HEK293 (cell line): ENCODE results near the gene TMC6.
A peak's percentile ranks its signal among the peaks of the same experiment; 100 is the strongest.

ENCODE experiments used
- EGR2 ChIP-seq: fragments of 450-650 bp; formaldehyde crosslinking; IDR thresholded peaks from 2 replicates; pipeline ENCODE4 v1.5.1; 2016; ENCODE audit warnings: low read depth, missing biosample characterization, missing genetic modification characterization
- GLIS1 ChIP-seq: fragments of 450-650 bp; formaldehyde crosslinking; IDR thresholded peaks from 2 replicates; pipeline ENCODE4 v1.5.1; 2016; ENCODE audit warnings: missing biosample characterization, missing genetic modification characterization
- KLF8 ChIP-seq: fragments of 450-650 bp; formaldehyde crosslinking; IDR thresholded peaks from 2 replicates; pipeline ENCODE4 v1.5.1; 2016; ENCODE audit warnings: missing biosample characterization, missing genetic modification characterization
- SP2 ChIP-seq: fragments of 450-650 bp; formaldehyde crosslinking; IDR thresholded peaks from 2 replicates; pipeline ENCODE4 v1.5.1; 2016; ENCODE audit warnings: missing biosample characterization, missing genetic modification characterization
- SP3 ChIP-seq: fragments of 450-650 bp; formaldehyde crosslinking; IDR thresholded peaks from 2 replicates; pipeline ENCODE4 v1.5.1; 2016; ENCODE audit warnings: missing biosample characterization, missing genetic modification characterization
- SP7 ChIP-seq: fragments of 450-650 bp; formaldehyde crosslinking; IDR thresholded peaks from 2 replicates; pipeline ENCODE4 v1.5.1; 2016; ENCODE audit warnings: missing biosample characterization, missing genetic modification characterization
- ZBTB17 ChIP-seq: fragments of 450-650 bp; formaldehyde crosslinking; IDR thresholded peaks from 2 replicates; pipeline ENCODE4 v1.5.1; 2016; ENCODE audit warnings: missing biosample characterization, missing genetic modification characterization
- ZIC2 ChIP-seq: fragments of 450-650 bp; formaldehyde crosslinking; IDR thresholded peaks from 2 replicates; pipeline ENCODE4 v1.5.1; 2016; ENCODE audit warnings: missing biosample characterization, missing genetic modification characterization
- ZNF114 ChIP-seq: fragments of 450-650 bp; formaldehyde crosslinking; IDR thresholded peaks from 2 replicates; pipeline ENCODE4 v1.5.0; 2017; ENCODE audit warnings: missing biosample characterization, missing genetic modification characterization
- ZNF121 ChIP-seq: fragments of 450-650 bp; formaldehyde crosslinking; IDR thresholded peaks from 2 replicates; pipeline ENCODE4 v1.5.1; 2016; ENCODE audit warnings: missing biosample characterization, missing genetic modification characterization
- ZNF169 ChIP-seq: fragments of 450-650 bp; formaldehyde crosslinking; IDR thresholded peaks from 2 replicates; pipeline ENCODE4 v1.5.1; 2016; ENCODE audit warnings: missing biosample characterization, missing genetic modification characterization
- ZNF2 ChIP-seq: fragments of 450-650 bp; formaldehyde crosslinking; IDR thresholded peaks from 2 replicates; pipeline ENCODE4 v1.5.1; 2016; ENCODE audit warnings: missing biosample characterization, missing genetic modification characterization
- ZNF223 ChIP-seq: fragments of 450-650 bp; formaldehyde crosslinking; IDR thresholded peaks from 2 replicates; pipeline ENCODE4 v1.5.1; 2016; ENCODE audit warnings: missing biosample characterization, missing genetic modification characterization
- ZNF274 ChIP-seq, 2 experiments: fragments of 200-500 bp in 1 of 2; fragments of 450-650 bp in 1 of 2; sonication (Bioruptor generic) in 1 of 2; formaldehyde crosslinking in 1 of 2; IDR thresholded peaks; 2 replicates each; pipeline versions ENCODE4 v1.5.1 to v1.6.1; 2014 to 2016; ENCODE audit warnings: borderline replicate concordance in 1 of 2, inconsistent platforms in 1 of 2, low read length in 1 of 2, missing biosample characterization in 1 of 2, missing genetic modification characterization in 1 of 2
- ZNF311 ChIP-seq: fragments of 450-650 bp; formaldehyde crosslinking; IDR thresholded peaks from 2 replicates; pipeline ENCODE4 v1.5.1; 2017; ENCODE audit warnings: missing biosample characterization, missing genetic modification characterization, borderline replicate concordance
- ZNF354C ChIP-seq: fragments of 450-650 bp; formaldehyde crosslinking; IDR thresholded peaks from 2 replicates; pipeline ENCODE4 v1.5.1; 2016; ENCODE audit warnings: missing biosample characterization, missing genetic modification characterization, low read depth, borderline replicate concordance
- ZNF514 ChIP-seq: fragments of 450-650 bp; formaldehyde crosslinking; IDR thresholded peaks from 2 replicates; pipeline ENCODE4 v1.5.1; 2016; ENCODE audit warnings: missing biosample characterization, missing genetic modification characterization
- ZNF654 ChIP-seq: fragments of 450-650 bp; formaldehyde crosslinking; IDR thresholded peaks from 2 replicates; pipeline ENCODE4 v1.5.1; 2016; ENCODE audit warnings: low read depth, missing biosample characterization, missing genetic modification characterization
- ZXDB ChIP-seq: fragments of 450-650 bp; formaldehyde crosslinking; IDR thresholded peaks from 2 replicates; pipeline ENCODE4 v1.5.1; 2016; ENCODE audit warnings: missing biosample characterization, missing genetic modification characterization
- TF ChIP-seq, protein P1 (sequence below): fragments of 450-650 bp; formaldehyde crosslinking; IDR thresholded peaks from 2 replicates; pipeline ENCODE4 v1.5.1; 2017; ENCODE audit warnings: missing biosample characterization, missing genetic modification characterization
- TF ChIP-seq, protein P2 (sequence below): fragments of 450-650 bp; IDR thresholded peaks from 2 replicates; pipeline ENCODE4 v1.5.1; 2018; ENCODE audit warnings: missing biosample characterization, missing genetic modification characterization
- TF ChIP-seq, protein P3 (sequence below): fragments of 450-650 bp; formaldehyde crosslinking; IDR thresholded peaks from 2 replicates; pipeline ENCODE4 v1.5.1; 2016; ENCODE audit warnings: missing biosample characterization, missing genetic modification characterization
- TF ChIP-seq, protein P4 (sequence below): fragments of 450-650 bp; formaldehyde crosslinking; optimal IDR thresholded peaks from 2 replicates; pipeline ENCODE3; 2016; ENCODE audit warnings: missing biosample characterization, mild to moderate bottlenecking, missing genetic modification characterization
- TF ChIP-seq, protein P5 (sequence below): fragments of 450-650 bp; formaldehyde crosslinking; IDR thresholded peaks from 2 replicates; pipeline ENCODE4 v1.5.1; 2016; ENCODE audit warnings: missing biosample characterization, missing genetic modification characterization
- TF ChIP-seq, protein P6 (sequence below): fragments of 450-650 bp; formaldehyde crosslinking; IDR thresholded peaks from 2 replicates; pipeline ENCODE4 v1.5.1; 2016; ENCODE audit warnings: missing biosample characterization, missing genetic modification characterization
- TF ChIP-seq, protein P7 (sequence below): sonication (generic); formaldehyde crosslinking; IDR thresholded peaks from 2 replicates; pipeline ENCODE4 v1.8.1; 2022; ENCODE audit warnings: mild to moderate bottlenecking, moderate library complexity, missing genetic modification reagents

The TMC6 gene

DNA sequence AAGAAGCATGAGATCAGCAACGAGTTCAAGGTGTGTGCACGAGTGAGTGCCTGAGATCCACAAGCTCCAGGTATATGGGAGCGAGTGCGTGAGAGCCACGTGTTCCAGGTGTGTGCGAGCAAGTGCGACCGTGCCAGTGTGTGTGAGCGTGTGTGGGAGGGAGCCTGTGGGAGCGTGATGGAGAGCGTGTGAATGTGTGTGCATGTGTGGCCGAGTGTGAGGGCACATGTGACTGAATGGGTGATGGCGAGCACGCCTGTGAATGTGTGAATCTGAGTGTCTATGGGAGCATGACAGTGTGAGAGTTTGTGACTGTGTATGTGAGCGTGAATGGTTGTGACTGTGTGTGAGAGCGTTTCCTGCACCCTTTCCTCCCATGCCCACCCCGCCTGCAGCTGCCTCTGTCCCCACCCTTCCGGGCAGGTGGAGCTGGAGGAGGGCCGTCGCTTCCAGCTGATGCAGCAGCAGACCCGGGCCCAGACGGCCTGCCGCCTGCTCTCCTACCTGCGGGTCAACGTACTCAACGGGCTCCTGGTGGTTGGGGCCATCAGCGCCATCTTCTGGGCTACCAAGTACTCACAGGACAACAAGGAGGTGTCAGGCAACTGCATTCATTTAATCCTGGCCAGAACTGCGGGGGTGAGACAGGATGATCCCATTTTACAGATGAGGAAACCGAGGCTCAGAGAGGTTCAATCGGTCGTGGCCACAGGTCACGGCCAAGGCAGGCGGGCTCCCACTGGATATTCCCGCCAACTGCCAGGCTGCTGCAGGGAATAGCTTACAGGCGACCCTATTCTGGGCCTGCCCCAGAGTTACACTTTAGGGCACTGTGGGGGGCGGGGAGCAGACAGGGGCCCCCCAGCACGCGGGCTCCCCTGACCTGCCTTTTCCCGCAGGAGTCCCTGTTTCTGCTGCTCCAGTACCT lies 5.7 kb upstream of the TMC6 start (continued):
- TF ChIP-seq, protein P1, sequence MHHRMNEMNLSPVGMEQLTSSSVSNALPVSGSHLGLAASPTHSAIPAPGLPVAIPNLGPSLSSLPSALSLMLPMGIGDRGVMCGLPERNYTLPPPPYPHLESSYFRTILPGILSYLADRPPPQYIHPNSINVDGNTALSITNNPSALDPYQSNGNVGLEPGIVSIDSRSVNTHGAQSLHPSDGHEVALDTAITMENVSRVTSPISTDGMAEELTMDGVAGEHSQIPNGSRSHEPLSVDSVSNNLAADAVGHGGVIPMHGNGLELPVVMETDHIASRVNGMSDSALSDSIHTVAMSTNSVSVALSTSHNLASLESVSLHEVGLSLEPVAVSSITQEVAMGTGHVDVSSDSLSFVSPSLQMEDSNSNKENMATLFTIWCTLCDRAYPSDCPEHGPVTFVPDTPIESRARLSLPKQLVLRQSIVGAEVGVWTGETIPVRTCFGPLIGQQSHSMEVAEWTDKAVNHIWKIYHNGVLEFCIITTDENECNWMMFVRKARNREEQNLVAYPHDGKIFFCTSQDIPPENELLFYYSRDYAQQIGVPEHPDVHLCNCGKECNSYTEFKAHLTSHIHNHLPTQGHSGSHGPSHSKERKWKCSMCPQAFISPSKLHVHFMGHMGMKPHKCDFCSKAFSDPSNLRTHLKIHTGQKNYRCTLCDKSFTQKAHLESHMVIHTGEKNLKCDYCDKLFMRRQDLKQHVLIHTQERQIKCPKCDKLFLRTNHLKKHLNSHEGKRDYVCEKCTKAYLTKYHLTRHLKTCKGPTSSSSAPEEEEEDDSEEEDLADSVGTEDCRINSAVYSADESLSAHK (tag by site-specific recombination): no peak
- TF ChIP-seq, protein P2, sequence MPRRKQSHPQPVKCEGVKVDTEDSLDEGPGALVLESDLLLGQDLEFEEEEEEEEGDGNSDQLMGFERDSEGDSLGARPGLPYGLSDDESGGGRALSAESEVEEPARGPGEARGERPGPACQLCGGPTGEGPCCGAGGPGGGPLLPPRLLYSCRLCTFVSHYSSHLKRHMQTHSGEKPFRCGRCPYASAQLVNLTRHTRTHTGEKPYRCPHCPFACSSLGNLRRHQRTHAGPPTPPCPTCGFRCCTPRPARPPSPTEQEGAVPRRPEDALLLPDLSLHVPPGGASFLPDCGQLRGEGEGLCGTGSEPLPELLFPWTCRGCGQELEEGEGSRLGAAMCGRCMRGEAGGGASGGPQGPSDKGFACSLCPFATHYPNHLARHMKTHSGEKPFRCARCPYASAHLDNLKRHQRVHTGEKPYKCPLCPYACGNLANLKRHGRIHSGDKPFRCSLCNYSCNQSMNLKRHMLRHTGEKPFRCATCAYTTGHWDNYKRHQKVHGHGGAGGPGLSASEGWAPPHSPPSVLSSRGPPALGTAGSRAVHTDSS (tag by site-specific recombination): no peak
- TF ChIP-seq ZNF354C (tag by site-specific recombination) (no peak), ZNF223 (no peak), SP7 (tag by site-specific recombination) (no peak), GLIS1 (tag by site-specific recombination) (0 out of 2 replicates have a peak, but pooled peaks have one; percentile 10), SP2 (0 out of 2 replicates have a peak, but pooled peaks have one; percentile 14), KLF8 (peak; percentile 23; the same call in 1 of the 2 replicates), ZBTB17 (tag by site-specific recombination) (peak; percentile 16; the same call in 1 of the 2 replicates), ZNF169 (tag by site-specific recombination) (no peak), ZNF114 (tag by site-specific recombination) (no peak), ZNF514 (tag by site-specific recombination) (no peak), ZNF121 (peak; percentile 76), ZNF2 (tag by site-specific recombination) (0 out of 2 replicates have a peak, but pooled peaks have one; percentile 35), ZXDB (tag by site-specific recombination) (no peak), EGR2 (tag by site-specific recombination) (0 out of 2 replicates have a peak, but pooled peaks have one; percentile 4), SP3 (tag by site-specific recombination) (peak; percentile 44), ZNF274 (IDR thresholded peaks at IDR 0.05; ENCODE audit: low read length) (no peak), ZNF274 (tag by site-specific recombination; IDR thresholded peaks at IDR 0.05; ENCODE audit: borderline replicate concordance) (no peak), ZNF311 (tag by site-specific recombination) (no peak), ZNF654 (tag by site-specific recombination) (peak; percentile 47), ZIC2 (tag by site-specific recombination) (peak; percentile 80)
- TF ChIP-seq, protein P3, sequence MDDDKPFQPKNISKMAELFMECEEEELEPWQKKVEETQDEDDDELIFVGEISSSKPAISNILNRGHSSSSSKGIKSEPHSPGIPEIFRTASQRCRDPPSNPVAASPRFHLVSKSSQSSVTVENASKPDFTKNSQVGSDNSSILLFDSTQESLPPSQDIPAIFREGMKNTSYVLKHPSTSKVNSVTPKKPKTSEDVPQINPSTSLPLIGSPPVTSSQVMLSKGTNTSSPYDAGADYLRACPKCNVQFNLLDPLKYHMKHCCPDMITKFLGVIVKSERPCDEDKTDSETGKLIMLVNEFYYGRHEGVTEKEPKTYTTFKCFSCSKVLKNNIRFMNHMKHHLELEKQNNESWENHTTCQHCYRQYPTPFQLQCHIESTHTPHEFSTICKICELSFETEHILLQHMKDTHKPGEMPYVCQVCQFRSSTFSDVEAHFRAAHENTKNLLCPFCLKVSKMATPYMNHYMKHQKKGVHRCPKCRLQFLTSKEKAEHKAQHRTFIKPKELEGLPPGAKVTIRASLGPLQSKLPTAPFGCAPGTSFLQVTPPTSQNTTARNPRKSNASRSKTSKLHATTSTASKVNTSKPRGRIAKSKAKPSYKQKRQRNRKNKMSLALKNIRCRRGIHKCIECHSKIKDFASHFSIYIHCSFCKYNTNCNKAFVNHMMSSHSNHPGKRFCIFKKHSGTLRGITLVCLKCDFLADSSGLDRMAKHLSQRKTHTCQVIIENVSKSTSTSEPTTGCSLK: no peak
- TF ChIP-seq, protein P4, sequence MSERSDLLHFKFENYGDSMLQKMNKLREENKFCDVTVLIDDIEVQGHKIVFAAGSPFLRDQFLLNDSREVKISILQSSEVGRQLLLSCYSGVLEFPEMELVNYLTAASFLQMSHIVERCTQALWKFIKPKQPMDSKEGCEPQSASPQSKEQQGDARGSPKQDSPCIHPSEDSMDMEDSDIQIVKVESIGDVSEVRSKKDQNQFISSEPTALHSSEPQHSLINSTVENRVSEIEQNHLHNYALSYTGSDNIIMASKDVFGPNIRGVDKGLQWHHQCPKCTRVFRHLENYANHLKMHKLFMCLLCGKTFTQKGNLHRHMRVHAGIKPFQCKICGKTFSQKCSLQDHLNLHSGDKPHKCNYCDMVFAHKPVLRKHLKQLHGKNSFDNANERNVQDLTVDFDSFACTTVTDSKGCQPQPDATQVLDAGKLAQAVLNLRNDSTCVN (tag by site-specific recombination): peak; percentile 10
- TF ChIP-seq, protein P5, sequence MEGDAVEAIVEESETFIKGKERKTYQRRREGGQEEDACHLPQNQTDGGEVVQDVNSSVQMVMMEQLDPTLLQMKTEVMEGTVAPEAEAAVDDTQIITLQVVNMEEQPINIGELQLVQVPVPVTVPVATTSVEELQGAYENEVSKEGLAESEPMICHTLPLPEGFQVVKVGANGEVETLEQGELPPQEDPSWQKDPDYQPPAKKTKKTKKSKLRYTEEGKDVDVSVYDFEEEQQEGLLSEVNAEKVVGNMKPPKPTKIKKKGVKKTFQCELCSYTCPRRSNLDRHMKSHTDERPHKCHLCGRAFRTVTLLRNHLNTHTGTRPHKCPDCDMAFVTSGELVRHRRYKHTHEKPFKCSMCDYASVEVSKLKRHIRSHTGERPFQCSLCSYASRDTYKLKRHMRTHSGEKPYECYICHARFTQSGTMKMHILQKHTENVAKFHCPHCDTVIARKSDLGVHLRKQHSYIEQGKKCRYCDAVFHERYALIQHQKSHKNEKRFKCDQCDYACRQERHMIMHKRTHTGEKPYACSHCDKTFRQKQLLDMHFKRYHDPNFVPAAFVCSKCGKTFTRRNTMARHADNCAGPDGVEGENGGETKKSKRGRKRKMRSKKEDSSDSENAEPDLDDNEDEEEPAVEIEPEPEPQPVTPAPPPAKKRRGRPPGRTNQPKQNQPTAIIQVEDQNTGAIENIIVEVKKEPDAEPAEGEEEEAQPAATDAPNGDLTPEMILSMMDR (tag by site-specific recombination): peak; percentile 65
- TF ChIP-seq, protein P6, sequence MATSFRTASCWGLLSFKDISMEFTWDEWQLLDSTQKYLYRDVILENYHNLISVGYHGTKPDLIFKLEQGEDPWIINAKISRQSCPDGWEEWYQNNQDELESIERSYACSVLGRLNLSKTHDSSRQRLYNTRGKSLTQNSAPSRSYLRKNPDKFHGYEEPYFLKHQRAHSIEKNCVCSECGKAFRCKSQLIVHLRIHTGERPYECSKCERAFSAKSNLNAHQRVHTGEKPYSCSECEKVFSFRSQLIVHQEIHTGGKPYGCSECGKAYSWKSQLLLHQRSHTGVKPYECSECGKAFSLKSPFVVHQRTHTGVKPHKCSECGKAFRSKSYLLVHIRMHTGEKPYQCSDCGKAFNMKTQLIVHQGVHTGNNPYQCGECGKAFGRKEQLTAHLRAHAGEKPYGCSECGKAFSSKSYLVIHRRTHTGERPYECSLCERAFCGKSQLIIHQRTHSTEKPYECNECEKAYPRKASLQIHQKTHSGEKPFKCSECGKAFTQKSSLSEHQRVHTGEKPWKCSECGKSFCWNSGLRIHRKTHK (tag by site-specific recombination): no peak
- TF ChIP-seq, protein P7, sequence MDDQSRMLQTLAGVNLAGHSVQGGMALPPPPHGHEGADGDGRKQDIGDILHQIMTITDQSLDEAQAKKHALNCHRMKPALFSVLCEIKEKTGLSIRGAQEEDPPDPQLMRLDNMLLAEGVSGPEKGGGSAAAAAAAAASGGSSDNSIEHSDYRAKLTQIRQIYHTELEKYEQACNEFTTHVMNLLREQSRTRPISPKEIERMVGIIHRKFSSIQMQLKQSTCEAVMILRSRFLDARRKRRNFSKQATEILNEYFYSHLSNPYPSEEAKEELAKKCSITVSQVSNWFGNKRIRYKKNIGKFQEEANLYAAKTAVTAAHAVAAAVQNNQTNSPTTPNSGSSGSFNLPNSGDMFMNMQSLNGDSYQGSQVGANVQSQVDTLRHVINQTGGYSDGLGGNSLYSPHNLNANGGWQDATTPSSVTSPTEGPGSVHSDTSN: 0 out of 2 replicates have a peak, but pooled peaks have one; percentile 40
